ENCODE results near the gene BAG1.

DNA sequence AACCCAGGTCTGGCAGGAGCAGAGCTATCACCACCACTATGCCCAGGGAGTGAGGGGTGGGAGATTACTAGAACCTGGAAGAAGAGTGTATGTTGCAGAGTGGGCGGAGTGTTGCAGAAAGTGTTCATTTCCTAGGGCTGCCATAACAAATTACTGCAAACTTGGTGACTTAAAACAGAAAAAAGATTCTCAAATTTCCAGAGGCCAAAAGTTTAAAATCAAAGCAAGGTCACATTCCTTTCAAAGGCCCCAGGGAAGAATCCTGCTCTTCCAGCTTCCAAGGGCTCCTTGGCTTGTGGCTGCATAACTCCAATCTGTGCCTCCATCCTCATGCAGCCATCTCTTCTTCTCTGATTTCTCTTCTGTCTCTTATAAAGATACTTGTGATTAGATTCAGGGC lies 55.1 kb downstream of the BAG1 start:
- TF ChIP-seq, protein P1, sequence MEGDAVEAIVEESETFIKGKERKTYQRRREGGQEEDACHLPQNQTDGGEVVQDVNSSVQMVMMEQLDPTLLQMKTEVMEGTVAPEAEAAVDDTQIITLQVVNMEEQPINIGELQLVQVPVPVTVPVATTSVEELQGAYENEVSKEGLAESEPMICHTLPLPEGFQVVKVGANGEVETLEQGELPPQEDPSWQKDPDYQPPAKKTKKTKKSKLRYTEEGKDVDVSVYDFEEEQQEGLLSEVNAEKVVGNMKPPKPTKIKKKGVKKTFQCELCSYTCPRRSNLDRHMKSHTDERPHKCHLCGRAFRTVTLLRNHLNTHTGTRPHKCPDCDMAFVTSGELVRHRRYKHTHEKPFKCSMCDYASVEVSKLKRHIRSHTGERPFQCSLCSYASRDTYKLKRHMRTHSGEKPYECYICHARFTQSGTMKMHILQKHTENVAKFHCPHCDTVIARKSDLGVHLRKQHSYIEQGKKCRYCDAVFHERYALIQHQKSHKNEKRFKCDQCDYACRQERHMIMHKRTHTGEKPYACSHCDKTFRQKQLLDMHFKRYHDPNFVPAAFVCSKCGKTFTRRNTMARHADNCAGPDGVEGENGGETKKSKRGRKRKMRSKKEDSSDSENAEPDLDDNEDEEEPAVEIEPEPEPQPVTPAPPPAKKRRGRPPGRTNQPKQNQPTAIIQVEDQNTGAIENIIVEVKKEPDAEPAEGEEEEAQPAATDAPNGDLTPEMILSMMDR (IDR thresholded peaks at IDR 0.05), result no peak
- TF ChIP-seq POLR2AphosphoS5 (IDR thresholded peaks at IDR 0.05) (no peak), EP300 (IDR thresholded peaks at IDR 0.05) (no peak), POLR2A (IDR thresholded peaks at IDR 0.05) (no peak)
